NT2/D1 (cell line): Measurements from ENCODE around the gene ZNF414.

Source experiments
- SUZ12 ChIP-seq: IDR thresholded peaks from 2 replicates; pipeline ENCODE4 v1.6.1; 2011; ENCODE audit not compliant: insufficient read length, insufficient read depth; ENCODE audit errors: extremely low read depth
- ZNF274 ChIP-seq: IDR thresholded peaks from 2 replicates; pipeline ENCODE4 v1.6.1; 2011; ENCODE audit warnings: mild to moderate bottlenecking, low read depth, low read length

DNA sequence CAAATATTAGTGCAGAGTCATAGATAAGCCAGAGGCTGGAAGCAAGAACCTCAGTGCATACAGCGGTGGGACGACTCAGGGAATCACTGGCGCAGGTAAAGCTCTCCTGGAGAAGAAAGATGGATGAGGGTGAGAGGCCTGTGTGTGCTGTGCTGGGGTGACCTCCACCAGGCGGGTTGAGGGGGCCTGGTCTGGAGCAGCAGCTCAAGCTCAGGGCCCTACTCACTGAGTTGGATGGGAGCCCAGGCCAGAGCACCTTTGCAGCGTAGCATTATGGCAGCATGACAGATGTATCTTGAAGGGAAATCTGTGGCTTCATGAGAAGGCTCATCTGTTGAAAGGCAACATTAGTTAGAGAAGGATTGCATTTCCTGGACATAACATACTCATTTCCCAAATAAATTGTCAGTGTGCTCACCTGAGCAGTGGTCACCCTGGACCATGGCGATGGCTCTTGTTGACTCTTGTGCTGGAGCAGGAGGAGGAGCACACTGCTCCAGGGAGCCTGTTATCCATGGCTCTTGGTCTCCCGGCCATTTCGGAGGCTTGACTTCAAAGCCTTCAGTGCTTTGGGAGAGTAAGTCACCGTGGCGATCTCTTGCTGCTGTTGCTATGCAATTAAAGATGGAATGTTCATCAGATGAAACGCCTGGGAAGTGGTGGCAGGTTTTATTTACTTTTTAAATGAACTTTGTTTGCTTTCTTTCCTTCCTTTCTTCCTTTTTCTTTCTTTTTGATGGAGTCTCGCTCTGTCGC lies 44.2 kb downstream of the ZNF414 start:
- TF ChIP-seq SUZ12 (no peak), ZNF274 (no peak)
